ENCODE data around the gene CEBPB. TPM values are rescaled to one million over a fixed set of nuclear protein-coding genes. Genes with fewer than 3 reads are reported as not detected.

Gene CEBPB
- total RNA-seq, 2 donors from 2014 or later = 18.1 to 32.8 TPM

DNA sequence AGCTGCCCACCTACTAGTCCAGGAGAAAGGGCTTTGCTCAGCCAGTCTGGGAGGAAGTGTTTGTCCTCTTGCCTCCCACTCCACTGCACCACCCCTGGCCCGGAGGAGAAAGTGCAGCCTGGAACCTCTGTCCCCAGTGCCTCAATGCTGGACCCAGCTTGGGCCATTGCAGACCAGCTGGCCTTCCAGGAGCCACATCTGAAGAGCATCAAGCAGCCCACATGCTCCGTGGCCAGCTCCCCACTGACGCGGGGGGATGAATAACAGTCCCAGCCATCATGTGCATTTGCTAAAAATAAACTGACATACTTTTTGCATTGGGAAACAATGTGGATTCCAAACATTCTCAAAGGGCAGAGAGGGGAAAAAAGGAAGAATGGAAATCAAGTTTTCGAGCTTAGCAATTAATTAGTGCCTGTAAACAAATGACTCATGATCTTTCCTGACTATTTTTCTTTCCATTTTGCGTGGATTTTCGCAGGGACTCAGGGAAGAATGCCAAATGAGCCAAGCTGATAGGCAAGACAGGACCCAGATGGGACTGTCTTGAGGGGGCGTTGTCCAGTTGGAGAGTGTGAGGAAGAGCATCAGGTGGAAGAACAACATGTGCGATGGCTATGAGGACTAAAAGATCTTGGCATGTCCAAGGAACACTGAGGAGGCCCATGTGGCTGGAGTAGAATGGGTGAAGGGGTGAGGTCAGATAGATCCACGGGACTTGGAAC, 34.1 kb downstream of the CEBPB start:
- Mint-ChIP-seq H3K4me1 (no peaks in the 10 kb centered on the region), H3K36me3 (ENCODE audit: low read depth) (no peaks in the 10 kb centered on the region), H3K27ac (no peak overlapping the region), H3K27me3 (peaks cover 21% of the 10 kb centered on the region), H3K4me3 (no peak overlapping the region)
- ATAC-seq (no peak), DNase-seq (no peak)
- H3K9me3 ChIP-seq (ENCODE audit: control insufficient read depth, low read length, poor library complexity, severe bottlenecking) = no peaks in the 10 kb centered on the region

DNA sequence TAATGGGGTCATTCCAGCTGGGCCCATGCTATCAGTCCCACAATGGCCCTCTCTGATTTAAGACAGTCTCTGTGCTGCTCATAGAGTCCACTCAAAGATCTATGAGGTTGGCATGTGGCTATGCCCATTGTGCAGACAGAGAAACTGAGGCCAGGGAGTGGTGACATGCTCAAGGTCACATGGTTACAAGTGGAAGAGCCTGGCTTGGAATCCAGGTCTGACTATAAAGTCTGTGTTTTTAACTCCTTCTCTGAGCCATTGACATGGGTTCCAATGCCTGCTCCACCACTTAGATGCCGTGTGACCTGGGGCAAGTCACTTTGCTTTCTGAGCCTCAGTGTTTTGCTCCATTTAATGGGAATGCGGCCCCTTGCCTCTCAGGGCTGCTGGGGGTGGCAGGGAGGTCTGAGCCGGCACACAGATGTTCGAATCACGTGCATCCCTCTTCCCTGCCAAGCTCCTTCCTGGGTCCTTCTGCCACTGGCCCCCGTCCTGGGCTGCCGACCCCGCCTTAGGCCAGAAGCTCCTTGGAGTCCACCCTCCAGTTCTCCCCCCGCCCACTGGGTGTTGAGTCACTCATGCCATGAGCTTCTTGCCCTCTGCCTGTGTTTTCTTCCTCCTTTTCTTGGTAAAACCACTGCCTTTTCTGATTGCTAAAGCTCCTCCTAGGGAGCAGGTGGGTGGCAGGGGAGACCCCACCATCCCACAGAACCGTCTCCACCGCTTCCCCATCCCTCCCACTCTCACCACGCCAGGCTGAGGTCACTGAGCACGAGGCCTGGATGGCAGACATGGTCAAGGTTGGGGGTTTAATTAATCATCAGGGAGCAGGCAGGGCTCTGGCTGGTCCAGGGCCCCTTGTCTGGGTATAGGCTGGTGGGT, 35.7 kb downstream of the CEBPB start:
- Mint-ChIP-seq H3K4me3 (no peak overlapping the region), H3K27me3 (peaks cover 21% of the 10 kb centered on the region), H3K27ac (no peak overlapping the region), H3K4me1 (peaks cover 2% of the 10 kb centered on the region), H3K36me3 (ENCODE audit: low read depth) (peaks cover 2% of the 10 kb centered on the region)
- DNase-seq = no peak
- ATAC-seq = no peak
- H3K9me3 ChIP-seq (ENCODE audit: control insufficient read depth, low read length, poor library complexity, severe bottlenecking) = no peaks in the 10 kb centered on the region

DNA sequence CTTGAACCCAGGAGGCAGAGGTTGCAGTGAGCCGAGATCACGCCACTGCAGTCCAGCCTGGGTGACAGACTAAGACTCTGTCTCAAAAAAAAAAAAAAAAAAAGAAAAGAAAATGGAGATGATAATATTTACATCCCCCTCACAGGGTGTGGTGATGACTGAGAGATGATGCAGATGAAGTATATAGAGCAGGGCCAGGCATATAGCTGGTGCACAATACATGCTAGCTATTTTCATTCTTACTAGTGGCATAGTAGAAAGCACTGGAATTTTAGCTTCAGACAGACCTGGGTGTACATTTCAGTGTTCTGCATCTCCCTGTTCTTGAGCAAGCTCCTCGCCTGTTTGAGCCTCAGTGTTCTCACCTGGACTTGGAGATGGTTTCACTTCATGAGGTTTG, 36.9 kb downstream of the CEBPB start:
- ATAC-seq = no peak
- no peaks in the 10 kb centered on the region for H3K9me3 ChIP-seq (ENCODE audit: control insufficient read depth, low read length, poor library complexity, severe bottlenecking)
- Mint-ChIP-seq H3K27ac (no peak overlapping the region), H3K4me3 (no peak overlapping the region), H3K36me3 (ENCODE audit: low read depth) (peaks cover 2% of the 10 kb centered on the region), H3K27me3 (peaks cover 17% of the 10 kb centered on the region), H3K4me1 (peaks cover 2% of the 10 kb centered on the region)
- DNase-seq = no peak

DNA sequence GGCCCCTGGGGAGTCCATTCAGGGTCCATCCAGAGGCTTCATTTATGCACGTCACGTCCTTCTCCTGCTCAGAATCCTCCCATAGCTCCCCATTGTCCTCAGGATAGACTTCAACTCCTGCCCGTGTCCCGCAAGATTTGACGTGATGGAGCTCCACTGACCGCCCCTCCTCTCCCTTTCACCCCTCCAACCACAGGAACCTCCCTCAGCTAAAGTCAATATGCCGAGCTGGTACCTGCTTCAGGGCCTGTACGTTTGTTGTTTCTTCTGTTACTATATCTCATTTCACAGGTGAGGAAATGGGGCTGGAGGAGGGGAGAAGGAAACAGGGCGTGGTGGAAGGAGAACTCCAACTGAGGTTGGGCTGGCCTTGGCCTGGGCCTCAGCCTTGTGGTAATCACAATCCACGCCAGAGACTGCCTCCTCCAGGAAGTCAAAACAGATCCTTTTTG, 38.6 kb downstream of the CEBPB start:
- ATAC-seq (no peak), DNase-seq (no peak)
- peaks cover 16% of the 10 kb centered on the region for H3K27me3 Mint-ChIP-seq
- peaks cover 2% of the 10 kb centered on the region for H3K4me1 Mint-ChIP-seq
- H3K27ac Mint-ChIP-seq = peak overlapping the region; percentile 54
- no peak overlapping the region for H3K4me3 Mint-ChIP-seq
- peaks cover 2% of the 10 kb centered on the region for H3K36me3 Mint-ChIP-seq (ENCODE audit: low read depth)
- H3K9me3 ChIP-seq (ENCODE audit: control insufficient read depth, low read length, poor library complexity, severe bottlenecking) = no peaks in the 10 kb centered on the region

DNA sequence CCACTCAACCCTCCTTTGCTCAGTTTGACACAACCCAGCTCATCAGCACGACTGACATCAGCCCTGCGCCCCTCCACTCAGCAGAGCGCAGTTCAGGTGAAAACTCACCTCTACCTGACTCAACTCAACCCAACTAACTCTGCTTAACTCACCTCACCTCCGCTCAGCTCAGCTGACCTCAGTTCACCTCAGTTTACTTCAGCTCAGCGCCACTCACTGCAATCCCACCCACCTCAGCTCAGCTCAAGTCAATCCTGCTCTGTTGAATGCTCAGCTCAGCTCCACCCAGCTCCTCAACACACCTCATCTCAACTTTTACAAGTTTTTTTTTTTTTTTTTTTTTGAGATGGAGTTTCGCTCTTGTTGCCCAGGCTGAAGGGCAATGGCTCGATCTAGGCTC, 39.6 kb downstream of the CEBPB start:
- no peak for DNase-seq

DNA sequence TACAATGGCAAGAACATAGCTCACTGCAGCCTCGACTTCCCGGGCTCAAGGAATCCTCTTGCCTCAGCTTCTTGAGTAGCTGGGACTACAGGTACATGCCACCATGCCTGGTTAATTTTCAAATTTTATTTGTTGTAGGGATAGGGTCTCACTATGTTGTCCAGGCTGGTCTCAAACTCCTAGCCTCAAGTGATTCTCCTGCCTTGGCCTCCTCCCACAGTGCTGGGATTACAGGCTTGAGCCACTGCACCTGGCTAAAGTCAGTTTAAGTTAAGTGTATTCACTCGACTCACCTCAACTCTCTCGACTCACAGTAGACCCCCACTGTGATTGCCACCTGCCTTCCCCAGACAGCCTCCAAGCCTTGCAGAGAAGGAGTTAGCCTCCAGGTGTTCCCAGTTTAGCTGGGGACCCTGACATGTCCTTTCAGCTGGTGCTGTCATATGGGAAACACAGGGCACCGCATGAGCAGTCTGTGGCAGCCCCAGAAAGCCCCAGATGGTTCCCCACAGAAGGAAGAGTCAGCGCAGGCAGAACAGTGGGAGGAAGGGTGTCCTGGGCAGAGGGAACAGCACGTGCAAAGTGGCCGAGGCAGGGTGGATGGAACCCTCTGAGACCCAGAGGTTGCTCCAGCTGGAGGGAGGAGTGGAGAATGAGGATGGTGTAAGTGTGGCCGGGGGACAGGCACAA, 40.4 kb downstream of the CEBPB start:
- H3K4me1 Mint-ChIP-seq = peaks cover 2% of the 10 kb centered on the region
- peaks cover 4% of the 10 kb centered on the region for H3K36me3 Mint-ChIP-seq (ENCODE audit: low read depth)
- DNase-seq (no peak), ATAC-seq (no peak)
- H3K9me3 ChIP-seq (ENCODE audit: control insufficient read depth, low read length, poor library complexity, severe bottlenecking) = no peaks in the 10 kb centered on the region
- H3K4me3 Mint-ChIP-seq = no peak overlapping the region
- peaks cover 16% of the 10 kb centered on the region for H3K27me3 Mint-ChIP-seq
- H3K27ac Mint-ChIP-seq = no peak overlapping the region

More for the DNA sequence above, 39.6 kb downstream of the CEBPB start:
- Mint-ChIP-seq H3K4me1 (peaks cover 2% of the 10 kb centered on the region), H3K27me3 (peaks cover 13% of the 10 kb centered on the region), H3K36me3 (ENCODE audit: low read depth) (peaks cover 4% of the 10 kb centered on the region), H3K4me3 (peak overlapping the region; percentile 15), H3K27ac (no peak overlapping the region)
- no peaks in the 10 kb centered on the region for H3K9me3 ChIP-seq (ENCODE audit: control insufficient read depth, low read length, poor library complexity, severe bottlenecking)
- no peak for ATAC-seq

DNA sequence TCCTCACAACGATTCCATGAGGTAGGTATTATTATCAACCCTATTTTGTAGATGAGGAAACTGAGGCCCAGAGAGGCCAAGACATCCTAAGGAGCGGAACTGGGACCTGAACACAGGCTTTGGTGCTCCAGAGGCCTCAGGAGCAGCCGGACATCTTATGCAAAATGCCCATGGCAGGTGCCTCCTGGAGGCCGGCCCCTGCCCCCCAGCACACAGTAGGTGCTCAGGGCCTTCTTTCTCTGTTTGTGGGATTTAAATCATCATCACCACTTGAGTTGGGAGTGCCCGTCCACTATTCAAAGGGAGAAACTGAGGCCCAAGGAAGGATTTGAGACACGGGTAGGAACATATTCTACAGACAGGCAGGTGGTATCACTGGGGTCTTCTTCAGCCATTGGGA, 41.2 kb downstream of the CEBPB start:
- H3K4me3 Mint-ChIP-seq = no peak overlapping the region
- DNase-seq (no peak), ATAC-seq (no peak)
- no peaks in the 10 kb centered on the region for H3K9me3 ChIP-seq (ENCODE audit: control insufficient read depth, low read length, poor library complexity, severe bottlenecking)
- peaks cover 2% of the 10 kb centered on the region for H3K4me1 Mint-ChIP-seq
- H3K36me3 Mint-ChIP-seq (ENCODE audit: low read depth) = peaks cover 4% of the 10 kb centered on the region
- H3K27me3 Mint-ChIP-seq = peaks cover 16% of the 10 kb centered on the region
- H3K27ac Mint-ChIP-seq = no peak overlapping the region

DNA sequence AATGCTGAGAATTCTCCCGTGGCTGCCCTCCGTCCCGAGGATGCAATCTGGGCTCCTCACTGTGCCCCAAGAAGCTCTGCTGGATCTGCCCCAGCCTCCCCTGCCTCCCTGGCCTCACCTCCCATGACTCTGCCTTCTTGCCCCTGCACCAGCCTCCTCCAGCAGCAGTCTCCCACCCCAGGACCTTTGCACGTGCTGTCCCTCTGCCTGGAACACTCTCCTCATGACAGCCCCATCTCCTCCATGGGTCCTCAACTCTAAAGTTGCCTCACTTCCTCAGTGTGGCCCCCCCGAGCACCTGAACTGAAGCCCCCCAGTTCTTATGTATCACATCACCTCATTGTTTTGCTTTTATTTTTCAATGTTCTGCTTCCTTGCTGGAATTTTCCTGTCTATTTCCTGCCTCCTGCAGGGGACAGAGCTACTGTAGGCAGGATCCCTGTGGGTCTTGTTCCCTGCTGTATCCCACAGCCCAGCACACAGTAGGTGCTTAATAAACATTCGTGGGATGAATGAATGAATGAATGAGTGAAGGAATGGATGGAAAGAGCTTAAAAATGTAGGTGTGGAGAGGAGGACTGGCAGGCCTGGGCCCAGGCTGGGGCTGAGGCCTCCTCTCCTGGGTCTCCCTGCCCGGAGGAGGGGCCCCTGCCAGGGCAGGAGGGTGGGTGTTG, 42.2 kb downstream of the CEBPB start:
- H3K4me3 Mint-ChIP-seq = no peak overlapping the region
- H3K9me3 ChIP-seq (ENCODE audit: control insufficient read depth, low read length, poor library complexity, severe bottlenecking) = no peaks in the 10 kb centered on the region
- peaks cover 11% of the 10 kb centered on the region for H3K27me3 Mint-ChIP-seq
- peaks cover 2% of the 10 kb centered on the region for H3K4me1 Mint-ChIP-seq
- no peak for DNase-seq
- peaks cover 4% of the 10 kb centered on the region for H3K36me3 Mint-ChIP-seq (ENCODE audit: low read depth)
- no peak overlapping the region for H3K27ac Mint-ChIP-seq
- no peak for ATAC-seq

DNA sequence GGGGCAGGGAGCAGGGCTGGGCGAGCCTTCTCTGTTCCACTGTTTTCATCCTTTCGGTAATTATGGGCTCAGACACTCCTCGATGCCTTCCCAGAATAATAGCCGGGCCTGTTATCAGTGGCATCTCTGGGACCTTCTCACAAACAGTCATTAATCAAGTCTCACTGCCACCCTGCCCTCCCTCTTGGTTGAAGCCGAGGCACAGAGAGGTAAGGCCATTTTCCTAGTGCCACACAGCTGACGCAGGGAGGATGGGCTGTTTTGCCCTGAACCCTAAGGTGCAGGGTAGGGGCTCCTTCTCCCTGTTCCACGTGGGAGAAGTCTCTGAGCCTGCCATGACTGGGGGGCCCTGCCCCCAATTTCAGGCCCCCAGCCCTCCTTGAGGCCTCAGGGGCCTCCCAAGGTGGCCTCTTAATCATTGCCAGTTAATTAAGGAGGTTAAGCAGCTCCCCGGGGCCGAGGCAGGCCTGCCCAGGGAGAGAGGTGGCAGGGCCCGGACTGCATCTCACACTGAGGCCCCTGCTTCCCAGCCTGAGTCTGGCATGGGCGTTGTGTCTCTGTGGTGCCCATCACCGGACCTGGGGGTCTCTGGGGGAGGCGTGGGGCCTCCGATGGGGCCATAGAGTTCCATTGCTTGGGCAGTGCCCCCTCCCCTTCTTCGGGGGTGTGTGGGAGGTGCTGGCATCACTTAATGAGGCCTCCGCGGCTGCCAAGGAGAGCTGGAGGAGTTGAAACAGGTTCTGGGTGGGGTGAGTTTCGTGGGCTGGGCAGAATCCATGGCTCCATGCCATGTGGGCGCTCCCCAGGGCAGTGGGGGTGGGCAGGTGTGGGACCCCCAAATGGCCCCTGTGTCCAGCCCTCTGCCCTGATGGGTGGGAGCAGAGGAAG, 42.9 kb downstream of the CEBPB start:
- no peak overlapping the region for H3K27ac Mint-ChIP-seq
- no peaks in the 10 kb centered on the region for H3K9me3 ChIP-seq (ENCODE audit: control insufficient read depth, low read length, poor library complexity, severe bottlenecking)
- no peak for DNase-seq
- H3K4me3 Mint-ChIP-seq = no peak overlapping the region
- peaks cover 4% of the 10 kb centered on the region for H3K4me1 Mint-ChIP-seq
- ATAC-seq = no peak
- H3K36me3 Mint-ChIP-seq (ENCODE audit: low read depth) = peaks cover 4% of the 10 kb centered on the region
- peaks cover 11% of the 10 kb centered on the region for H3K27me3 Mint-ChIP-seq

DNA sequence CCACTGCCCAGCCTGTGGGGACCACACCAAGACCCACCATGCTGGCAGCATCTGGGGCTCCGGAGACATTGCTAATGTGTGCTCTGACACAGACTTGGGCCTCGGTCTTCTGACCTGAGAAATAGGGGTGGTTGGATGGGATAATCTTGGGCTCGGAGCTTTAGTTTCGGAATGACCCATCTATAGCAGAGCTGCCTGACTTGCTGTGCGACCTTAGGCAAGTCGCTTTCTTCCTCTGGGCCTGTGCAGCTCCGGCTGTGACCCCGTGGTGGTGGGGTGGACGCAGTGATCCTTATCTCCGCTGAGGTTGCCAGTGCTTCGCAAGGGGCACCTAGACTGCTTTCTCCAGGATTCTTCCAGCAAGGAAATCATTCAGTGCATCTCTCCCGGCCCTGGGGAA, 43.7 kb downstream of the CEBPB start:
- H3K4me1 Mint-ChIP-seq = peaks cover 4% of the 10 kb centered on the region
- H3K27me3 Mint-ChIP-seq = peaks cover 11% of the 10 kb centered on the region
- ATAC-seq (no peak), DNase-seq (no peak)
- no peak overlapping the region for H3K4me3 Mint-ChIP-seq
- H3K27ac Mint-ChIP-seq = no peak overlapping the region
- H3K36me3 Mint-ChIP-seq (ENCODE audit: low read depth) = peaks cover 4% of the 10 kb centered on the region
- H3K9me3 ChIP-seq (ENCODE audit: control insufficient read depth, low read length, poor library complexity, severe bottlenecking) = no peaks in the 10 kb centered on the region

DNA sequence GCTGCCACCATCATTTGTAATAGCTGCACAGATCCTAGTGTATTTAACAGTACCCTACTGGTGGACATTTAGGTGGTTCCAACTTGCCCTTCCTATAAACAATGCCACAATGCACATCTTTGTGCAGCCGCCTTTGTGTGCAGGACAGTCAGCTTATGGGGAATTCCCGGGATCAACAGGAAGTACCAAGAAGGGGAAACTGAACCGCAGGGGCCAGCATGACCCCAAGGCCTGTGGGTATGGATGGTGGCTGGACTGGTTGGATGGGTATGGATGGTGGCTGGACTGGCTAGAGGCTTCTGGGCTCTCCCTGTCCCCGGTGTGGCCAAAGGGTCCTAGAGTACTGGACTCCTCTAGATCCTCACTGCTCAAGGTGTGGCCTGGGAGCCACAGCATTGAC, 46.7 kb downstream of the CEBPB start:
- Mint-ChIP-seq H3K4me1 (peaks cover 3% of the 10 kb centered on the region), H3K36me3 (ENCODE audit: low read depth) (peaks cover 2% of the 10 kb centered on the region), H3K27ac (no peak overlapping the region), H3K27me3 (peaks cover 16% of the 10 kb centered on the region), H3K4me3 (no peak overlapping the region)
- DNase-seq = no peak
- no peaks in the 10 kb centered on the region for H3K9me3 ChIP-seq (ENCODE audit: control insufficient read depth, low read length, poor library complexity, severe bottlenecking)
- no peak for ATAC-seq

DNA sequence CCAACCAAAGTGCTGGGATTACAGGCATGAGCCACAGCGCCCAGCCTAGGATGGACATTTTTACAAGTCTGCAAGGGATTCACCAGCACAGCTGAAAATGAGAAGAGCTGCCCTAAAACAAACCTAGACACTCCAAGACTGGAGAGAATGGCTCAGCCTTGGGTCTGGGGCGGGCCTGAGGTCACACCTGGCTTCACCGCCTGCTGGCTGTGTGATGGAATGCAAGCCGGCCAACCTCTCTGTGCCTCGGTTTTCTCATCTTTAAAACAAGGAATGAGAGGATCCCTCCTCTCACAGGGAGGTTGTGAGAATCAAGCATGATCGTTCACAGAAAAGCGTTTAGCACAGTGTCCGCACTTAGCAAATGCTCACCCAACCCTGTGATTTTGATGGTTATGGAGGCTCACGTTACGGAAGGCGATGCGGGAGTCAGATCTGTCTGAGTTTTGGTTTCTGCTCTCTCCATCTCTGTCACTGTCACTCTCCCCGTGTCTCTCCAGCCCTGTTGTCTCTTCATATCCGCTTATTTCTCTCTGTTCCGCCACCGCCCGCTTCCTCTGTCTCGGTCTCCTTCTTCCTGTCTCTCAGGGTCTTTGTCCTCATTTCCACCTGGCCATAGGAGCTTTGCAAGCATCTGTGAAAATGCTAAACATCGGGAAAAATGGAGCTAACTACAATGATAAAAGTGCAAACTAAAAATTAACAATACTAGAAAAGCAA, 47.6 kb downstream of the CEBPB start:
- Mint-ChIP-seq H3K4me3 (no peak overlapping the region), H3K4me1 (peaks cover 3% of the 10 kb centered on the region), H3K27me3 (peaks cover 20% of the 10 kb centered on the region), H3K27ac (no peak overlapping the region), H3K36me3 (ENCODE audit: low read depth) (peaks cover 2% of the 10 kb centered on the region)
- H3K9me3 ChIP-seq (ENCODE audit: control insufficient read depth, low read length, poor library complexity, severe bottlenecking) = no peaks in the 10 kb centered on the region
- no peak for DNase-seq
- no peak for ATAC-seq
